ENCODE data around the gene ADGRV1.

DNA sequence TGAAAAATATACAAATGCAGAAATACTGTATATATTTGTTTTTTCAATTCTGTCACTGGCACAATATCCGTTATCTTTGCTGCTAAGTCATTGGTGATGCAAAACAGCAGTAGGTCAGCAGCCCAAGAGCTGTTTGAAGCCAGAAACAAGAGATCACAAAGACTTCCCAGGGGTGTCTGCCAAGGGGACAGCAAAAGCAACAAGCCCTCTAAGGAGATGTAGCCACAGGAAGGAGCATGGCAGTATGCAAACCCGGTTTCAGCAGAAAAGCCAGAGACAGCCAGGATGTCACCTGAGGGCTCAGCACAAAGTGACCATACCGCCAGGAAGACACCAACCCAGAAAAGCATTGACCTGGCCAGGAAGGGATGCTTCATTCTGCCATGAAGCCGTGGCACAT lies 583.0 kb downstream of the ADGRV1 start:
- TF ChIP-seq EZH2 (IDR thresholded peaks at IDR 0.05), result no peak
- no peak for TF ChIP-seq POLR2AphosphoS5 (IDR thresholded peaks at IDR 0.05; ENCODE audit: borderline replicate concordance, low read depth, low read length)

Data from SK-N-MC (cell line).